ENCODE results near the gene PRPH.
"Not testable (repeated sequence)": the region's sequence is repeated elsewhere in the genome, so short reads cannot be mapped to it uniquely, and the experiment has no call there.

PRPH gene

GRCh38 chr12:49330631-49331379 is 35.9 kb downstream of the PRPH start:
- ChIA-PET POLR2A (interaction anchor here (0.7 to 2.3 kb wide), 6 partner anchors 8 to 143 kb away, joined by 3 to 43 read pairs (median 7); partner anchors contain the start of genes DNAJC22, SPATS2, TROAP and TUBA1A), CTCF (interaction anchor here (0.5 to 3.5 kb wide), 18 partner anchors 8 to 250 kb away, joined by 3 to 55 read pairs (median 5); partner anchors contain the start of genes DNAJC22, SPATS2 and TROAP)
- no peak for TF ChIP-seq TARDBP (IDR thresholded peaks at IDR 0.05)
- no peak for TF ChIP-seq PKNOX1 (IDR thresholded peaks at IDR 0.05)
- TF ChIP-seq HDGF (IDR thresholded peaks at IDR 0.05; ENCODE audit: borderline replicate concordance), result no peak
- TF ChIP-seq ZNF384 (IDR thresholded peaks at IDR 0.05), result no peak
- no peak for TF ChIP-seq FOXM1 (IDR thresholded peaks at IDR 0.05; ENCODE audit: borderline replicate concordance)
- TF ChIP-seq FOXK2 (IDR thresholded peaks at IDR 0.05), result no peak
- no peak for DNase-seq (ENCODE audit: extremely low spot score)

- CTCF ChIA-PET, result interaction anchor here (0.6 to 3.5 kb wide), 19 partner anchors 9 to 249 kb away, joined by 3 to 55 read pairs (median 5); partner anchors contain the start of genes DNAJC22, SPATS2 and TROAP
- peak; percentile 77 for DNase-seq (ENCODE audit: extremely low spot score)
- no peak for TF ChIP-seq LEF1 (IDR thresholded peaks at IDR 0.05; ENCODE audit: borderline replicate concordance)
- TF ChIP-seq FOXK2 (IDR thresholded peaks at IDR 0.05), result no peak
- peak; percentile 80 for TF ChIP-seq PKNOX1 (IDR thresholded peaks at IDR 0.05)
- no peak for TF ChIP-seq ARNT (IDR thresholded peaks at IDR 0.05)
- POLR2A ChIA-PET, result interaction anchor here (0.7 to 2.3 kb wide), 6 partner anchors 9 to 143 kb away, joined by 3 to 43 read pairs (median 7); partner anchors contain the start of genes DNAJC22, SPATS2, TROAP and TUBA1A
Observed at GRCh38 chr12:49331380-49332222, 36.7 kb downstream of the PRPH start.

- POLR2A ChIA-PET, result interaction anchor here (1.8 to 2.3 kb wide), 3 partner anchors 10 to 34 kb away, joined by 7 to 43 read pairs (median 24); partner anchors contain the start of genes SPATS2 and TROAP
- TF ChIP-seq PKNOX1 (IDR thresholded peaks at IDR 0.05) (no peak), FOXK2 (IDR thresholded peaks at IDR 0.05) (no peak), LEF1 (IDR thresholded peaks at IDR 0.05; ENCODE audit: borderline replicate concordance) (no peak), ARNT (IDR thresholded peaks at IDR 0.05) (no peak), BHLHE40 (IDR thresholded peaks at IDR 0.05; ENCODE audit: borderline replicate concordance) (no peak), SP1 (IDR thresholded peaks at IDR 0.05) (no peak), L3MBTL2 (conservative IDR thresholded peaks at IDR 0.05) (no peak), TARDBP (IDR thresholded peaks at IDR 0.05) (no peak), NFRKB (IDR thresholded peaks at IDR 0.05) (no peak), FOXM1 (IDR thresholded peaks at IDR 0.05; ENCODE audit: borderline replicate concordance) (no peak), SUZ12 (IDR thresholded peaks at IDR 0.05) (no peak)
- CTCF ChIA-PET, result interaction anchor here (0.8 to 3.5 kb wide), 10 partner anchors 10 to 181 kb away, joined by 3 to 55 read pairs (median 12); partner anchors contain the start of genes DNAJC22 and TROAP
- DNase-seq (ENCODE audit: extremely low spot score), result no peak
Observed at GRCh38 chr12:49332441-49332861, 37.5 kb downstream of the PRPH start.

GRCh38 chr12:49332891-49333371 is 38.0 kb downstream of the PRPH start:
- CTCF ChIA-PET, result interaction anchor here (0.6 to 3.5 kb wide), 4 partner anchors 9 to 178 kb away, joined by 6 to 55 read pairs (median 14); partner anchors contain the start of gene DNAJC22
- POLR2A ChIA-PET, result interaction anchor here (0.7 to 5.4 kb wide), 3 partner anchors 9 to 10 kb away, joined by 3 to 37 read pairs (median 24); partner anchors contain the start of gene TROAP
- TF ChIP-seq SP1 (IDR thresholded peaks at IDR 0.05) (no peak), NFRKB (IDR thresholded peaks at IDR 0.05) (no peak), FOXA1 (IDR thresholded peaks at IDR 0.05) (no peak), ELF4 (IDR thresholded peaks at IDR 0.05) (no peak), FOXM1 (IDR thresholded peaks at IDR 0.05; ENCODE audit: borderline replicate concordance) (no peak), CTBP1 (IDR thresholded peaks at IDR 0.05; ENCODE audit: borderline replicate concordance) (no peak)
- no peak for DNase-seq (ENCODE audit: extremely low spot score)

- CTCF ChIA-PET, result interaction anchor here (0.6 to 3.5 kb wide), 3 partner anchors 9 to 33 kb away, joined by 7 to 55 read pairs (median 21); partner anchors contain the start of gene DNAJC22
- DNase-seq (ENCODE audit: extremely low spot score), result not testable (repeated sequence)
- POLR2A ChIA-PET, result interaction anchor here (0.7 to 5.4 kb wide), 2 partner anchors 8 to 11 kb away, joined by 3 to 37 read pairs; partner anchors contain the start of gene TROAP
Observed at GRCh38 chr12:49333778-49334177, 38.8 kb downstream of the PRPH start.

- POLR2A ChIA-PET, result interaction anchor here (1.1 to 5.4 kb wide), 2 partner anchors 12 to 37 kb away, joined by 5 to 37 read pairs; partner anchors contain the start of gene TROAP
- TF ChIP-seq ARNT (IDR thresholded peaks at IDR 0.05) (no peak), BHLHE40 (IDR thresholded peaks at IDR 0.05; ENCODE audit: borderline replicate concordance) (no peak), PKNOX1 (IDR thresholded peaks at IDR 0.05) (no peak), CTBP1 (IDR thresholded peaks at IDR 0.05; ENCODE audit: borderline replicate concordance) (no peak), FOXK2 (IDR thresholded peaks at IDR 0.05) (no peak), ZNF384 (IDR thresholded peaks at IDR 0.05) (no peak), ELF4 (IDR thresholded peaks at IDR 0.05) (no peak), SUZ12 (IDR thresholded peaks at IDR 0.05) (no peak), SP1 (IDR thresholded peaks at IDR 0.05) (no peak), NFRKB (IDR thresholded peaks at IDR 0.05) (no peak), FOXM1 (IDR thresholded peaks at IDR 0.05; ENCODE audit: borderline replicate concordance) (no peak), LEF1 (IDR thresholded peaks at IDR 0.05; ENCODE audit: borderline replicate concordance) (no peak), FOXA1 (IDR thresholded peaks at IDR 0.05) (no peak), L3MBTL2 (conservative IDR thresholded peaks at IDR 0.05) (no peak), TARDBP (IDR thresholded peaks at IDR 0.05) (no peak), HDGF (IDR thresholded peaks at IDR 0.05; ENCODE audit: borderline replicate concordance) (no peak)
- CTCF ChIA-PET, result interaction anchor here (0.7 kb wide), 1 partner anchor 42 kb away, joined by 3 read pairs; no protein-coding TSS in a partner anchor
- DNase-seq (ENCODE audit: extremely low spot score), result no peak
Observed at GRCh38 chr12:49334226-49334625, 39.3 kb downstream of the PRPH start.
